GM23338 (cell line): ENCODE measurements around the gene CDR2. TPM values are rescaled to one million over a fixed set of nuclear protein-coding genes. Genes with fewer than 3 reads are reported as not detected.

ENCODE experiments used
- ATAC-seq: fragments of 200-7000 bp; cut with Tn5 transposase; 3 replicates; pipeline ENCODE4 v1.9.1; 2020
- DNase-seq: peaks from one replicate; pipeline ENCODE4 v3.0.0-alpha.2; 2015; ENCODE audit warnings: low spot score
- H2AFZ ChIP-seq: fragments of 200-600 bp; sonication (generic); 2 replicates; pipeline ENCODE4 v1.8.0; 2016; ENCODE audit warnings: antibody characterized with exemption, mild to moderate bottlenecking, moderate library complexity
- H3F3A ChIP-seq: fragments of 200-600 bp; sonication (generic); replicated peaks from 2 replicates; pipeline ENCODE4 v1.8.0; 2017; ENCODE audit warnings: antibody characterized with exemption, mixed run types, low read depth
- H3K27ac ChIP-seq: fragments of 200-600 bp; sonication (generic); 2 replicates; pipeline ENCODE4 v1.6.1; 2016; ENCODE audit warnings: low read depth
- H3K27me3 ChIP-seq: fragments of 200-600 bp; sonication (generic); 2 replicates; pipeline ENCODE4 v1.8.0; 2016; ENCODE audit warnings: mild to moderate bottlenecking, mixed run types, moderate library complexity; ENCODE audit not compliant: insufficient read depth
- H3K36me3 ChIP-seq: fragments of 200-600 bp; sonication (generic); 2 replicates; pipeline ENCODE4 v1.8.0; 2016; ENCODE audit warnings: mild to moderate bottlenecking; ENCODE audit not compliant: insufficient read depth
- H3K4me1 ChIP-seq: fragments of 200-600 bp; sonication (generic); 2 replicates; pipeline ENCODE4 v1.8.0; 2016; ENCODE audit warnings: mild to moderate bottlenecking, moderate library complexity; ENCODE audit not compliant: insufficient read depth
- H3K4me2 ChIP-seq: fragments of 200-600 bp; sonication (generic); 2 replicates; pipeline ENCODE4 v1.7.1; 2017; ENCODE audit warnings: mixed run types
- H3K4me3 ChIP-seq: fragments of 200-600 bp; sonication (generic); 2 replicates; pipeline ENCODE4 v1.6.1; 2016; ENCODE audit warnings: mixed run types
- H3K79me2 ChIP-seq: fragments of 200-600 bp; sonication (generic); replicated peaks from 2 replicates; pipeline ENCODE4 v1.8.0; 2017; ENCODE audit warnings: mild to moderate bottlenecking; ENCODE audit not compliant: insufficient read depth
- H3K9me2 ChIP-seq: fragments of 200-600 bp; sonication (generic); 2 replicates; pipeline ENCODE4 v1.8.0; 2017; ENCODE audit not compliant: insufficient read depth
- H4K20me1 ChIP-seq: fragments of 200-600 bp; sonication (generic); replicated peaks from 2 replicates; pipeline ENCODE4 v1.8.0; 2017; ENCODE audit warnings: mild to moderate bottlenecking; ENCODE audit not compliant: insufficient read depth
- H3K27ac Mint-ChIP-seq: 2 replicates; pipeline ENCODE4 v1.8.0; 2020; ENCODE audit warnings: inconsistent platforms, mild to moderate bottlenecking, moderate library complexity, mixed read lengths
- H3K27me3 Mint-ChIP-seq: 3 replicates; pipeline ENCODE4 v1.8.0; 2022; ENCODE audit warnings: low read depth, mild to moderate bottlenecking, moderate library complexity, mixed read lengths, inconsistent platforms; ENCODE audit not compliant: insufficient read depth, poor library complexity
- H3K36me3 Mint-ChIP-seq: 3 replicates; pipeline ENCODE4 v1.8.0; 2021; ENCODE audit warnings: low read depth, mild to moderate bottlenecking, inconsistent platforms, moderate library complexity, mixed read lengths
- H3K4me1 Mint-ChIP-seq: 3 replicates; pipeline ENCODE4 v1.8.0; 2020; ENCODE audit warnings: mild to moderate bottlenecking, inconsistent platforms, mixed read lengths
- H3K4me3 Mint-ChIP-seq: 3 replicates; pipeline ENCODE4 v1.8.0; 2021; ENCODE audit warnings: moderate library complexity, mild to moderate bottlenecking, inconsistent platforms, mixed read lengths
- H3K9me3 Mint-ChIP-seq: 3 replicates; pipeline ENCODE4 v1.8.0; 2020; ENCODE audit warnings: moderate library complexity, mild to moderate bottlenecking, inconsistent platforms, mixed read lengths
- JUNB ChIP-seq: IDR thresholded peaks from one replicate; pipeline ENCODE4 v1.6.1; 2016; ENCODE audit warnings: antibody characterized with exemption; ENCODE audit not compliant: unreplicated experiment
- NANOG ChIP-seq: IDR thresholded peaks from 2 replicates; pipeline ENCODE4 v1.6.1; 2016; ENCODE audit warnings: antibody characterized with exemption, borderline replicate concordance
- POLR2AphosphoS5 ChIP-seq: IDR thresholded peaks from 2 replicates; pipeline ENCODE4 v1.6.1; 2016; ENCODE audit warnings: antibody characterized with exemption, low read depth
- STAT1 ChIP-seq: IDR thresholded peaks from one replicate; pipeline ENCODE4 v1.6.1; 2016; ENCODE audit warnings: antibody characterized with exemption; ENCODE audit not compliant: unreplicated experiment
- ZNF114 ChIP-seq: fragments of 250-450 bp; sonication (Bioruptor Pico); IDR thresholded peaks from 2 replicates; pipeline ENCODE4 v1.5.0; 2020; ENCODE audit warnings: mild to moderate bottlenecking, moderate library complexity
- ZNF331 ChIP-seq: fragments of 250-450 bp; sonication (Bioruptor Pico); IDR thresholded peaks from 2 replicates; pipeline ENCODE4 v1.5.0; 2020; ENCODE audit warnings: low read depth, mild to moderate bottlenecking, moderate library complexity
- polyA plus RNA-seq: library from polyadenylated mRNA; unstranded; fragments of >200 nt; fragmentation: Nextera tagmentation; extraction: Ambion mirVana; gene quantifications from 2 replicates; pipeline ENCODE4 v1.2.1, GENCODE V29; 2016
- total RNA-seq: library from RNA; depleted of rRNA; stranded (reverse); fragments of >200 nt; shearing (Covaris generic); gene quantifications from 2 replicates; pipeline ENCODE4 v1.2.3, GENCODE V29; 2014
- TF ChIP-seq, protein P1 (sequence below): IDR thresholded peaks from one replicate; pipeline ENCODE4 v1.6.1; 2018; ENCODE audit warnings: antibody characterized with exemption; ENCODE audit not compliant: unreplicated experiment
- TF ChIP-seq, protein P2 (sequence below), 2 experiments: fragments of 200-600 bp in 1 of 2; sonication (generic) in 1 of 2; conservative IDR thresholded peaks; 2 replicates each; pipeline versions ENCODE4 v1.5.1 to v1.6.1; 2016 to 2017; ENCODE audit warnings: antibody characterized with exemption in 2 of 2, low read depth in 2 of 2, mild to moderate bottlenecking in 2 of 2, moderate library complexity in 1 of 2

CDR2 gene
- total and polyA plus RNA-seq, 2 experiments from 2014 or later = 17.7 to 39.3 TPM

DNA sequence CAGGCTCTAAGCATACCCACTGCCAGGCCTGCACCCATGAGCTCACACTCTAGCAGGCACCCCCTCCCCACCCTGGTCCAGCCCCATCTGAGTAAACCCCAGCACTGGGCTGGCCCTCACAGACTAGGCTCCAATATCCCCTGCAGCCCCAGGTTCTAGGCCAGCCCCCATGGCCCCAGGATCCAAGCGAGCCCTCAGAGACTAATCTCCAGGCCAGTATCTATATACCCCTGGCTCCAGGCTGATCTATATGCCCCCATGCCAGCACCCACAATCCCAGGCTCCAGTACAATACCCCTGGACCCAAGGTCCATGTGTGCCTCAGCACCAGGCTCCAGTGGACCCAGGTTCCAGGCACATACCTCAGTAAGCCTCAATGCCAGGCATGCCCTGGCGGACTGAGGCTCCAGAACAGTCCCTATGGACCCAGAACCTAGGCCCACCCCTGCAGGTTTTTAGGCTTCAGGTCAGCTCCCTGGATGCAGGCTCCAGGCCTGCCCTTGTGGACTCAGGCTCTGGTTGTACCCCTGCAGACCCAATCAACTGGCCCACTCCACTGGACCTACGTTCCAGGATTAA lies 38.7 kb downstream of the CDR2 start (continued):
- TF ChIP-seq, protein P1, sequence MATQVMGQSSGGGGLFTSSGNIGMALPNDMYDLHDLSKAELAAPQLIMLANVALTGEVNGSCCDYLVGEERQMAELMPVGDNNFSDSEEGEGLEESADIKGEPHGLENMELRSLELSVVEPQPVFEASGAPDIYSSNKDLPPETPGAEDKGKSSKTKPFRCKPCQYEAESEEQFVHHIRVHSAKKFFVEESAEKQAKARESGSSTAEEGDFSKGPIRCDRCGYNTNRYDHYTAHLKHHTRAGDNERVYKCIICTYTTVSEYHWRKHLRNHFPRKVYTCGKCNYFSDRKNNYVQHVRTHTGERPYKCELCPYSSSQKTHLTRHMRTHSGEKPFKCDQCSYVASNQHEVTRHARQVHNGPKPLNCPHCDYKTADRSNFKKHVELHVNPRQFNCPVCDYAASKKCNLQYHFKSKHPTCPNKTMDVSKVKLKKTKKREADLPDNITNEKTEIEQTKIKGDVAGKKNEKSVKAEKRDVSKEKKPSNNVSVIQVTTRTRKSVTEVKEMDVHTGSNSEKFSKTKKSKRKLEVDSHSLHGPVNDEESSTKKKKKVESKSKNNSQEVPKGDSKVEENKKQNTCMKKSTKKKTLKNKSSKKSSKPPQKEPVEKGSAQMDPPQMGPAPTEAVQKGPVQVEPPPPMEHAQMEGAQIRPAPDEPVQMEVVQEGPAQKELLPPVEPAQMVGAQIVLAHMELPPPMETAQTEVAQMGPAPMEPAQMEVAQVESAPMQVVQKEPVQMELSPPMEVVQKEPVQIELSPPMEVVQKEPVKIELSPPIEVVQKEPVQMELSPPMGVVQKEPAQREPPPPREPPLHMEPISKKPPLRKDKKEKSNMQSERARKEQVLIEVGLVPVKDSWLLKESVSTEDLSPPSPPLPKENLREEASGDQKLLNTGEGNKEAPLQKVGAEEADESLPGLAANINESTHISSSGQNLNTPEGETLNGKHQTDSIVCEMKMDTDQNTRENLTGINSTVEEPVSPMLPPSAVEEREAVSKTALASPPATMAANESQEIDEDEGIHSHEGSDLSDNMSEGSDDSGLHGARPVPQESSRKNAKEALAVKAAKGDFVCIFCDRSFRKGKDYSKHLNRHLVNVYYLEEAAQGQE = no peak
- TF ChIP-seq NANOG (no peak), ZNF331 (no peak), ZNF114 (CRISPR knock-in tag) (no peak), JUNB (no peak), STAT1 (no peak), POLR2AphosphoS5 (no peak)
- TF ChIP-seq, protein P2, sequence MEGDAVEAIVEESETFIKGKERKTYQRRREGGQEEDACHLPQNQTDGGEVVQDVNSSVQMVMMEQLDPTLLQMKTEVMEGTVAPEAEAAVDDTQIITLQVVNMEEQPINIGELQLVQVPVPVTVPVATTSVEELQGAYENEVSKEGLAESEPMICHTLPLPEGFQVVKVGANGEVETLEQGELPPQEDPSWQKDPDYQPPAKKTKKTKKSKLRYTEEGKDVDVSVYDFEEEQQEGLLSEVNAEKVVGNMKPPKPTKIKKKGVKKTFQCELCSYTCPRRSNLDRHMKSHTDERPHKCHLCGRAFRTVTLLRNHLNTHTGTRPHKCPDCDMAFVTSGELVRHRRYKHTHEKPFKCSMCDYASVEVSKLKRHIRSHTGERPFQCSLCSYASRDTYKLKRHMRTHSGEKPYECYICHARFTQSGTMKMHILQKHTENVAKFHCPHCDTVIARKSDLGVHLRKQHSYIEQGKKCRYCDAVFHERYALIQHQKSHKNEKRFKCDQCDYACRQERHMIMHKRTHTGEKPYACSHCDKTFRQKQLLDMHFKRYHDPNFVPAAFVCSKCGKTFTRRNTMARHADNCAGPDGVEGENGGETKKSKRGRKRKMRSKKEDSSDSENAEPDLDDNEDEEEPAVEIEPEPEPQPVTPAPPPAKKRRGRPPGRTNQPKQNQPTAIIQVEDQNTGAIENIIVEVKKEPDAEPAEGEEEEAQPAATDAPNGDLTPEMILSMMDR (conservative IDR thresholded peaks at IDR 0.05; ENCODE audit: low read depth in 2 of 2) = no peak

DNA sequence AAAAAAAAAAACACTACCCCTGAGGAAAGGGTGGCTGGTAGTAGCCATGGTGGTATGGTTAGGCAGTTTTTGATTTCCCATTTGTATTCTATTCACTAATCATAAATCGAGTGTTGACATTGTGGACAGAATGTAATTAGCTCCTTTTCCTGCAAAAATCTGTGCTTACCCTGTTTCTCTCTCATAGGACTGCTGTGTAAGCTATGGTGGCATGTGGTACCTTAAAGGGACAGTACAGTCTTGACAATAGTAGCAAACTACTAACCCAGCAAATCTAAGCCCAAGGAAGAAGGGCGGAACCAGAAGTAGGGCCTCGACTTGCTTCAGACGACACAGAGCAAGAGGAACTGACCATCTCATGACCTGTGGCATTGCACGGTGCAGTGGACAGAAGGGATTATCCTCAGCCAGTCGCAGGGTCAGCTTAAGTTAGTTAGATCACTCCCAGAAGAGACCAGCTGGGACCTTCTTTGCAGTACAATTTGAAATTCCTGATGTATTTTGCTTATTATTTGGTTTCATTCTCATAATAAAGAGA lies 40.9 kb downstream of the CDR2 start:
- H3K4me3 Mint-ChIP-seq = no peak overlapping the region
- no peak overlapping the region for H3K4me2 ChIP-seq
- H3K36me3 ChIP-seq = peaks cover 49% of the 10 kb centered on the region
- no peak overlapping the region for H3K4me3 ChIP-seq
- no peak overlapping the region for H2AFZ ChIP-seq
- peaks cover 18% of the 10 kb centered on the region for H4K20me1 ChIP-seq
- DNase-seq (no peak), ATAC-seq (no peak)
- H3K27ac Mint-ChIP-seq = no peak overlapping the region
- 0 out of 2 replicates have a peak, but pooled peaks cover 5% of the 10 kb centered on the region for H3K79me2 ChIP-seq
- H3K27me3 ChIP-seq = no peaks in the 10 kb centered on the region
- H3K9me2 ChIP-seq = no peaks in the 10 kb centered on the region
- peaks cover 19% of the 10 kb centered on the region for H3F3A ChIP-seq
- H3K27ac ChIP-seq = no peak overlapping the region
- peaks cover 33% of the 10 kb centered on the region for H3K9me3 Mint-ChIP-seq
- TF ChIP-seq, protein P2 (conservative IDR thresholded peaks at IDR 0.05; ENCODE audit: low read depth in 2 of 2) = no peak
- TF ChIP-seq STAT1 = no peak
- no peaks in the 10 kb centered on the region for H3K4me1 Mint-ChIP-seq
- H3K4me1 ChIP-seq = no peaks in the 10 kb centered on the region
- H3K36me3 Mint-ChIP-seq = peaks cover 86% of the 10 kb centered on the region
- H3K27me3 Mint-ChIP-seq = peaks cover 3% of the 10 kb centered on the region
